G401.6 (cell line): ENCODE measurements around the gene GPR55.

Experiments
- FAIRE-seq: peaks from 2 replicates; lab custom pipeline; 2012; peaks lifted over from hg19 to GRCh38; lab: Jason Lieb, UNC

GPR55 gene

DNA sequence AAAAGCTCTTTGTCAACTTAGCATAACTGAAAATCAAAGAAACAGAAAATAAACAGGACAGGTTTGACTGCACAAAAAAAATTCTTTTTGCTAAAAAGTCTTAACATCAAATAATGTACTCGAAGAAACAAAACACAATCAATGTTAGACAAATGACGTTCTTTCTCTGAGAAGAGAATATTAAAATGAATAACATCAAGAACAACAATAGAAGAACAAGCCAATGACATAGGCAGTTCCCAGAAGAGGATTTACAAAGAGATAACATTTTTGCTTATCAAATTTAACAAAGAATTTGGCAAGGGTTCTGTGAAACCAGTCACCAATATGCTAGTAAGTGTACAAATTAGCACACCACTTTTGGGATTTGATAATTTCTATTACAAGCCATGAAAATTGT, 5.8 kb downstream of the GPR55 start:
- FAIRE-seq = peak; percentile 61

DNA sequence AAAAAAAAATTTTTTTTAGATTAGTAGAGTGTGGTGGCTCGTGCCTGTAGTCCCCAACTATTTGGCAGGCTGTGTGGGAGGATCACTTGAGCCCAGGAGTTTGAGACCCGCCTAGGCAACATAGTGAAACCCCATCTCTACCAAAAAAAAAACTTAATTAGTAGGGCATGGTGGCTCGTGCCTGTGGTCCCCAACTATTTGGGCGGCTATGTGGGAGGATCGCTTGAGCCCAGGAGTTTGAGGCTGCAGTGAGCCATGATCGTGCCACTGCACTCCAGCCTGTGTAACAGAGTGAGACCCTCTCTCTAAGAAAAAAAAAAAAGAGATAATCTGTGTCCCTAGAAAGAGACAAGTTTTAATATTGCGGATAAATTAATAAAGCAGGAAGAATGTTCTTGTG, 8.8 kb downstream of the GPR55 start:
- no peak for FAIRE-seq

- no peak for FAIRE-seq
These were observed 9.7 kb downstream of the GPR55 start for GRCh38 chr2:230915319-230915718.

- FAIRE-seq = no peak
These were observed 10.2 kb downstream of the GPR55 start for GRCh38 chr2:230914886-230915285.

DNA sequence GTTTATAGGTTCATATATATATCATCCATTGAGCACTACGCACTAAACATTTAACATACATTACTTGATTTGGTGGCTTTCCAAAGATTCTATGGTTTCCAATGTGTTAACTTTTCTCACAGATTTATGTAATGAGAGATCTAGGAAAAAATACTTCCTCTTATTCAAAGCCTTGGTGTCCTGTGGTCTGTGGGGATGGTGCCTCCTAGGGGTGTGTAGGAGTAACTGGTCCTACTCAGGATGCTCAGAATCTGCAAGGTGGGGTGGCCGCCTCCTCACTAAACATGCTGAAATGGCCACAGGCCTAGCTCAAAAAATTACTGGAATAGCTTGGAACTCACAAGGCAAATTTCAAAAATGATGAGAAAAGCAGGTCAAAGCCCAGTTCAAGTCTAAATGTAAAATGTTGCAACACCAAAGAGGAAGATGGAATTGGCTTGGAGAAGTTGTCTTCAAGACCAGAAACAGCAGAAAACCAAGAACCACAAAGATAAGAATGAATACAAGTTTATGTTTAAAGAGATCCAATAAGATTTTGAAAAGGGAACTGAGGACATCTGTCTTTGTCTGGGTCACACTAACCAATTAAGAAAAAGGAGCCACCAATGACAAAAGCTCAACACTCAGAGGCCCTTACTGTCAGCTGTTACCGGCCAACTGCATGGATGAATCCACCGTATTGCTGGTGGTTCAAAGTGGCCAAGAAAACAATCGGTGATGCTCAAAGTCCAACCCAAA, 11.5 kb downstream of the GPR55 start:
- FAIRE-seq = peak; percentile 27

DNA sequence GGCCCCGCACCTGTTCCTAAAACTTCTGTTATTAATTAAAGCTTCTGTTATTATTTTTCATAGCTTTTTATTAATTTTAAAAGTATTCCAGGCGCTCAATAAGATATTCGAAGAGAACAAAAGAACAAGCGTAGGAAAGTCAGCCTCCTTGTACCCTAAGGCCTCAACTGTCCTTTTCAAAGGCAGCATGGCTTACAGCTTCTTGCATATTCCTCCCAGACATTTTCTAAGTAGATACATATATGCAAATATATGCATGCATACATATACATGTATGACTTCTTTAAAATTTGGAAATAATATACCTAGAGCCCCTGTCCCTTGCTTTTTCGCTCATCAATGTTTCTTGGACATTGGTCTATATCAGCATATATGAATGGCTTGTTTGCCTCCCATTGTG, 12.3 kb downstream of the GPR55 start:
- FAIRE-seq = no peak

DNA sequence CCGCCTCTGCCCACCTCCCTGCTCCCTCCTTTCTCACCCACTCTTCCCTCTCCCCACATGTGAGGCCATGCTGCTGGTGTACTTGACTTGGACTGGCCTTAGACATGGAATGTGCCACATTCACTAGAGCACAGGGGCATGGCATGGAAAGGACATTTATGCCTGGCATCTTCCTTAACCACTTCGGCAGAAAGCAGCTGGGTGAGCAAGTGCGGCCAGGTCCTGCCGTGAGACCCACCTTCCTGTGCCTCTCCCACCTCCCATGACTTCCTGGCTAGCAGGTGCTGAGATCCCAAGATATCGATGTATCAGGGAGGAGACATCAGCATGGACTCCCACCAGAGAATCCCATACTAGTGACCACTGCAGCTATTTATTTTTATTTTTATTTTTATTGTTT, 13.0 kb downstream of the GPR55 start:
- no peak for FAIRE-seq

GRCh38 chr2:230910546-230911177, 14.4 kb downstream of the GPR55 start:
- FAIRE-seq = no peak

DNA sequence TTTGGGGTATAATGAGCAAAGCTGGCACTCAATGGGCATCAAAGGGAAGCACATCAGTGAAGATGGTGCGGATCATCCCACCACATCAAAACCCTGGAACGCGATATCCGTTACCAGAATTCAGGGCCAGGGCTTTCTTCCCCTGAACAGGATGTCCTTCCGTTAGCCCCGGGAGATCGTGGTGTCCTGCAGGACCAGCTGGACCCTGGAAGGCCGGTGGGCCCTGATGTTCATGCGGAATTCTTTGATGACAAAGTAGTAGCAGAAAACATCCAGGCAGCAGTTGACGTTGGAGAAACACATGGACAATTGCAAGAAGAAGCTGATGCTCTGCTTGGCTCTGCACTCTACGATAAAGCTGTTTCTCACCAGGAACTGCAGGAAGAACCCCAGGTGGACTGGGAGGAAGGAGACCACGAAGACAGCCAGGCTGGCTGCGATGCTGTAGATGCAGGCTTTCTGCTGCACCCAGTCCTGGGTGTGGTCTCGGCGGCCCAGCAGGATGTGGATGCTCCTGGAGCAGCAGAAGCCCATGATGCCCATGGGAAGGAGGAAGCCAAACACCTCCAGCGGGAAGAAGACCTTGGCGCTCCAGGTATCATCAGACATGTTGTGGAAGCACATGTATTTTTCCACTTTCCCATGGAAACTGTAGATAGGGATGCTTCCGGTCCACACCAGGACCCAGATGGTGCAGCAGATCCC, 15.0 kb downstream of the GPR55 start:
- no peak for FAIRE-seq

DNA sequence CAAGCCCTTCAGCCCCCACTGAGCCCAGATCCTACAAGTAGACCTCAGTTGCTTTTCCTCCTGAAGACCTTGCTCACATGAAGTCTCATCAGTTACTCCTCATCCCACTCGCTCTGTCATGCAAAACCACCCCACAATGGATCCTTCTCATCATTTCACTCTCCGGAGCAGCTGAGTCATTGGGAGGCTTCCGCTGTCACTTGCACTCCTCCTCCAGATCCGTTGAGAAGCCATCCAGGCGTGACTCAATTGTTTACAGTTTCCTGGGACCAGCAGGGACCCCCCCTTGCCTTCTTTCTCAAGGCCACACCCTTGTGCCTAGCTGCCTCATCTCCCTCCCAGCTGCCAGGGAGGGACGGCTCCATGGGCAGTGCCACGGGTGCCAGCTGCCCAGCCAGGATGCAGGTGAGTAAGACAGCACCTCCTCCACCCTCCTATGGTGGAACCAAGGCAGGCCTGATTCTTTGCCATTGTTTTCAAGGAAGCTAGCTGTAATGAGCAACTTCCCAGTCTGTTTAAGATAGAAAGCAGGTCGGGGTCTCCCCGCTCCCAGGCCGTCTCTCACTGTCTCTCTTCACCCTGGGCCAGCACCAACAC, 16.3 kb downstream of the GPR55 start:
- FAIRE-seq = no peak

DNA sequence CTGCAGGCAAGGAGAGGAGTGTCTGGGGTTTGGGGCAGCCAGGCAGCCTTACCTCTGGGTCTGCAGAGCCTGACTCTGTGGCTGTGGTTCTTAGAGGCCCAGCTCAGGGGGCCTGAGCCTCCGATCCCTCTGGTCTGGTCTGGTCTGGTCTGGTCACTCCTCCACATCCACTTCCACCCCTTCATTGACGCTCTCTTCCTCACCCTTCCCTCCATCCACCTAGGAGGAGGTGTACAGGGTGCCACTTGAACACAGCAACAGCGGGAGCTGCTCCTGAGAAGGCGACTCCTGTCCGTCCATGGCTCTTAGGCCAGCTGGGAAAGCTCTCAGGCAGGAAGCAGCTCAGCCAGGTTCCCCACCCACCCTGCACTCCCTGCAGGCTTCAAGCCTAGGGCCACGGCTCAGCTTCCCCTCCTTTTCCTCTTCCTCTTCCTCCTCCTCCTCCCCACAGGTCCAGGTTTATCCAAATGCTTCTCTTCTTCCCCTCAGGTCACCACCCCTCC, 16.9 kb downstream of the GPR55 start:
- no peak for FAIRE-seq

- FAIRE-seq = no peak
These were observed 17.5 kb downstream of the GPR55 start for GRCh38 chr2:230907361-230908091.

DNA sequence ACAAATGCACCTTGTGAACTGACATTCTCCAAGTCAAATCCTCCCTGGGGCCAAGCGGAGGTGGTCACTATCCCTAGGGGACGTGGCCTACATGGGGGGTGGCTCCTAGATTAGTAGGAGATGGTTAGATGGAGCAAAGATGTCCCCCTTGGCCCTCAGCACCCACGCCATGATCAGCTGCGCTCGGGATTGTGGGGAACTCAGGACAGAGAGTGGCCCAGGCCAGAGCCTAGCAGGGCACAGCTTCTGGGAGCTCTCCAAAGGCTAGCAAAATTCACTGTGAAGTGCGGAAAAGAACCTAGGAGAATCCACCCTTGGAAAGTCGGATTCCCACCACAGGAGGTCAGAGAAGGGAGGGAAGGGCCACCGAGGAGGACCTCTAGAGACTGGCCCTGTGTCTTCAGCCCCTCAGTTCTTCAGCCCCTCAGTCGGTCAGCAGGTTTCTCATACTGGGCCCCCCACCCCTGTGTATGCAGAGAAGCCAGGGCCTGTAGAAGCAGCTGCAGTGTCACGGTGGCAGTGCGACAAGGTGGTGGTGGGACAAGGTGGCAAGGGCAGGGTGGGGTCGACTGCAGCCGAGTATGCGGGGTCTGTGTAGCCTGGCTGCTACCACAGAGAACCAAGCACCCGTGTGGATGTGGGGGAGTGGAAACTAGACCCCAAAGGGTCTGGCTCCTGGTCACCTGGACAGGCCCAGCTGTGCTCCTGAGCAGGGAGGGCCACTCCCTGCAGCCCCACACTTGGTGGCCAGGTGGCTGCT, 18.4 kb downstream of the GPR55 start:
- FAIRE-seq = no peak

GRCh38 chr2:230905448-230906421, 19.3 kb downstream of the GPR55 start:
- no peak for FAIRE-seq

GRCh38 chr2:230904856-230905447, 20.1 kb downstream of the GPR55 start:
- no peak for FAIRE-seq

DNA sequence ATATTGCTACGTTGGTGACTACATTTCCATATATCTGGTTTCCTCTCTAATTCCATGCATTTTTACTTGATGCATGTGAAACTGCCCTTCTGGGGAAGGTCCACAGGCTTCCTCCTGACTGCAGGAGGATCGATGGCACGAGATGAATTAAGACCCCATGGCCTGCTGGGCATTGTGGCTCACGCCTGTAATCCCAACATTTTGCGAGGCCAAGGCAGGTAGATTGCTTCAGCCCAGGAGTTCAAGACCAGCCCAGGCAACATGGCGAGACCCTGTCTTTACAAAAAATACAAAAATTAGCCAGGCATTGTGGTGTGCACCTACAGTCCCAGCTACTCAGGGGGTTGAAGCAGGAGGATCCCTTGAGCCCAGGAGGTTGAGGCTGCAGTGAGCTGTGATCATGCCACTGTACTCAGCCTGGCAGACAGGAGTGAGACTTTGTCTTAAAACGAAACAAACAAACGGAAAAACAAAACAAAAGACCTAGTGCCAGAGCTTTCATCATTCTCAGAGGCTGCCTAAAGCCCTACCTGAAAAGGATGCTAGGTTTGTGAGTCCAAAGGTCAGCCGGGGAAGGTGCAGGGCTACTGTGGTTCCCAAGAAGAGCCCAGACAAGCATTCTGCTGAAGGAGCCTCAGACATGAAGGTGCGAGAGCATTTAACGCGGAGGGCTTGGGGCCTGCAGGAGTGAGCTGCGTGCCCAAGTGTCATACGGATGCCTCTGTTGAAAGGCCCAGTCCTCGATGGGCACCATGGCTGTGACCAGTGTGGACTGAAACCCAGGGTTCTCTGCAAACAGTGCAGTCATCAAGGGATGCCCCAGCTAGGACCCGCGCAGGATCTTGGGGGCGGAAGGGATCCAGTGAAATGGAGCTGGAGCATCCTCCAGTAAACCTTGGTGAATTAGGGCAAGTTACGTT, 21.6 kb downstream of the GPR55 start:
- no peak for FAIRE-seq

DNA sequence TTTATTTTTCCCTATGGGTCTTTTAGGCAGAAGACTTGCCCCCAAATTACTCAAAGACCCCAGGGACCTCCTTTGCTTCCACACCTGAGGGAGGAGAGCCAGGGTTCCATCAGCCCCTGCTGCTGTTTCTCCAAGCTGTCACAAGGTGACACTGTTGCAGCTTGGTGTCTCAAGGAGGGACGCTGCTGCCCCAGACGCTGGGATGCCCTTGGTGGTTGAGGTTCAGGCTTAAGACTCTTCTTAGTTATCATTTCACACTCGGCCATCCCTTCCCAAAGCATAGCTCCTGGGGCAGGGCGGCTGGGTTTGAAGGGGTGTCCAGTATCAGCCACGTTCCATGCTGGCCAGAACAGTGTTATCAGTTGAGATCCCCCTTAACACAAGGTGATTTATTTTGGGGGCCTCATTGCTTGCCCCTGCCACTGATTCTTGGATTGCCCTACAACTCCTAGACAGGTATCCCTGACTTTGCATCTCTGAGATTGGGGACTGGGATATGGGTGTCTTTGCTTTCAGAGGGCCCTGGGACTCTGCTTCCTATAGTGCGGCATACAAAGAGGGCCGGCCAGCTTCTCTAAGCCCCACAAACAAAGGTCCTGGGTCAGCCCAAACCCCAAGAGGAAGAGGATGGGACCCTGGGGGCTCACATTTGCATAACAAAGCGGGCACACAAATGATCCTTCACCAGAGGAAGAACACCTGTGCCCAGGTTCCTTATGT, 22.7 kb downstream of the GPR55 start:
- FAIRE-seq = no peak

GRCh38 chr2:230901006-230901405, 24.0 kb downstream of the GPR55 start:
- no peak for FAIRE-seq
